Bone marrow (tissue), 2 donors: ENCODE measurements around the gene TMEM69.
"Not testable (repeated sequence)": the region's sequence is repeated elsewhere in the genome, so short reads cannot be mapped to it uniquely, and the experiment has no call there.

Experiments used
- DNase-seq, 2 donors: peaks; one replicate each; lab custom pipeline; 2025; lab: John Stamatoyannopoulos, UW

Gene TMEM69

DNA sequence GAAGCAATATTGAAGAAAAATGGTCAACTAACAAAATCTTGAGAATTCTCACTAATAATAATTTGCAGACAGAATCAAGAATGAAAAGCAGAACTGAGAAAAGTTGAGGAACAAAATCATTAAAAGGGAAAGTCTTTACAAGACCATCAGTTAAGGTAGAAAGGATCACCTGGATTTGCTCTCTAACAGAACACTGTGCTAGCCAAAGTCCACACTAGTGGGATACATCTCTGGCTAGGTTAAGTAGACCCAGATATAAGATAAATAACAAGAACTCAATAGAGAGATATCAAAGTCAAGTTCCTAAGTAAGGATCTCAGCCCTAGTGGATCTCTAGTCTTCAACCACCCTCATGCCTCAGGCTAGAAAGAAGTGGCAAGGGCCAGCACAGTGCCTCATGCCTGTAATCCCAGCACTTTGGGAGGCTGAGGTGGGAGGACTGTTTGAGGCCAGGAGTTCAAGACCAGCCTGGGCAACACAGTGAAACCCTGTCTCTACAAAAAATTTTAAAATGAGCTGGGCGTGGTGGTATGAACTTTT, 42.9 kb downstream of the TMEM69 start:
- no peak for DNase-seq

DNA sequence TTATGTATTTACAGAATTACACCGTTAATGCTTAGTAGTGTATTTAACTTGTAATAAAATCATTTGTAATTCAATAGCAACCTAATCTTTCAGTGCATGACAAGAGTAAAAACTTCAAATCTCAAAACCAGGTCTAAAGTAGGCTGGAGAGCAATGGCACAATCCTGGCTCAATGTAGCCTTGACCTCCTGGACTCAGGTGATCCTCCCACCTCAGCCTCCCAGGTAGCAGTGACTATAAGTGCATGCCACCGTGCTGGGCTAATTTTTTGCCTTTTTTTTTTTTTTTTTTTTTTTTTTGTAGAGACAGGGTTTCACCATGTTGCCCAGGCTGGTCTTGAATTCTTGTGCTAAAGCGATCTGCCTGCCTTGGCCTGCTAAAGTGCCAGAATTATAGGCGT, 51.2 kb downstream of the TMEM69 start:
- no peak for DNase-seq

DNA sequence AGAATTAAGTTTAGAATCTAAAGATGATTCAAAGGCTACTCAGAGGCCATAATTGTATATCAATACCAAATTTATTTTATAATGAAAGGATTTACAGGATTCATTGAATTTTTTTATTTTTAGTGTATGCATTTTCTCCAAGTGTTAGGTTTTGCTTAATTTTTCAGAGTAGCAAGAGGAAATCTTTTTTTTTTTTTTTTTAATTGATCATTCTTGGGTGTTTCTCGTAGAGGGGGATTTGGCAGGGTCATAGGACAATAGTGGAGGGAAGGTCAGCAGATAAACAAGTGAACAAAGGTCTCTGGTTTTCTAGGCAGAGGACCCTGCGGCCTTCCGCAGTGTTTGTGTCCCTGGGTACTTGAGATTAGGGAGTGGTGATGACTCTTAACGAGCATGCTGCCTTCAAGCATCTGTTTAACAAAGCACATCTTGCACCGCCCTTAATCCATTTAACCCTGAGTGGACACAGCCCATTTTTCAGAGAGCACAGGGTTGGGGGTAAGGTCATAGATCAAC, 51.7 kb downstream of the TMEM69 start:
- DNase-seq = not testable (repeated sequence)
